Erythroblast (primary cell): ENCODE data around the gene DMKN.

Source experiments
- GATA1 ChIP-seq: IDR thresholded peaks from 2 replicates; pipeline ENCODE4 v1.6.1; 2011; ENCODE audit warnings: low read depth, mild to moderate bottlenecking, control low read depth, low read length, moderate library complexity
- POLR2A ChIP-seq: IDR thresholded peaks from 2 replicates; pipeline ENCODE4 v1.6.1; 2011; ENCODE audit warnings: mild to moderate bottlenecking, low read length

GRCh38 chr19:35539850-35540249 is 26.4 kb upstream of the DMKN start:
- TF ChIP-seq POLR2A (no peak), GATA1 (no peak)
